ENCODE data around the gene TBC1D17. TPM values are rescaled to one million over a fixed set of nuclear protein-coding genes. Genes with fewer than 3 reads are reported as not detected.
"Not testable (repeated sequence)": the region's sequence is repeated elsewhere in the genome, so short reads cannot be mapped to it uniquely, and the experiment has no call there.

Gene TBC1D17
- total RNA-seq, 1 experiment from 2014 or later, result 10.1 TPM

- DNase-seq (ENCODE audit: low spot score), result peak; percentile 45
Measured at GRCh38 chr19:49921871-49922795, 44.6 kb downstream of the TBC1D17 start.

GRCh38 chr19:49923055-49924003 lies 45.8 kb downstream of the TBC1D17 start:
- no peak for DNase-seq (ENCODE audit: low spot score)

- DNase-seq (ENCODE audit: low spot score), result no peak
Measured at GRCh38 chr19:49924004-49924880, 46.7 kb downstream of the TBC1D17 start.

- not testable (repeated sequence) for DNase-seq (ENCODE audit: low spot score)
Measured at GRCh38 chr19:49924881-49925210, 47.3 kb downstream of the TBC1D17 start.

GRCh38 chr19:49925486-49925885 lies 48.0 kb downstream of the TBC1D17 start:
- no peak for DNase-seq (ENCODE audit: low spot score)

- no peak for DNase-seq (ENCODE audit: low spot score)
Measured at GRCh38 chr19:49926515-49926914, 49.0 kb downstream of the TBC1D17 start.

- DNase-seq (ENCODE audit: low spot score), result no peak
Measured at GRCh38 chr19:49927526-49928264, 50.2 kb downstream of the TBC1D17 start.

GRCh38 chr19:49929121-49929610 lies 51.7 kb downstream of the TBC1D17 start, which contains the start of the genes ATF5 and NUP62:
ATF5 (plus strand) TSS chr19:49929205; CDS start chr19:49930851, 1,646 bp downstream.
NUP62 (minus strand) TSS chr19:49929504; CDS start chr19:49909807, 19,697 bp downstream.
- peak; percentile 93 for DNase-seq (ENCODE audit: low spot score)

GRCh38 chr19:49929611-49930482 lies 52.3 kb downstream of the TBC1D17 start:
- DNase-seq (ENCODE audit: low spot score), result peak; percentile 96

GRCh38 chr19:49930483-49931011 lies 53.0 kb downstream of the TBC1D17 start:
- peak; percentile 77 for DNase-seq (ENCODE audit: low spot score)

- no peak for DNase-seq (ENCODE audit: low spot score)
Measured at GRCh38 chr19:49931293-49932040, 54.0 kb downstream of the TBC1D17 start.

GRCh38 chr19:49932041-49932451 lies 54.5 kb downstream of the TBC1D17 start:
- no peak for DNase-seq (ENCODE audit: low spot score)

- DNase-seq (ENCODE audit: low spot score), result no peak
Measured at GRCh38 chr19:49932731-49933131, 55.2 kb downstream of the TBC1D17 start.

- no peak for DNase-seq (ENCODE audit: low spot score)
Measured at GRCh38 chr19:49933643-49934042, 56.1 kb downstream of the TBC1D17 start.

- DNase-seq (ENCODE audit: low spot score), result no peak
Measured at GRCh38 chr19:49936549-49936948, 59.0 kb downstream of the TBC1D17 start.

GRCh38 chr19:49937750-49938381 lies 60.4 kb downstream of the TBC1D17 start:
- DNase-seq (ENCODE audit: low spot score), result peak; percentile 73

Data from A172 (cell line).